OCI-LY7 (cell line): Measurements from ENCODE around the gene ZBTB42.

ENCODE experiments used
- EZH2phosphoT487 ChIP-seq: fragments of 200-600 bp; sonication (generic); IDR thresholded peaks from 2 replicates; pipeline ENCODE4 v1.6.1; 2018; ENCODE audit warnings: low read depth, borderline replicate concordance, mild to moderate bottlenecking, mixed run types, antibody characterized with exemption, low read length, moderate library complexity, mixed read lengths
- TF ChIP-seq, protein P1 (sequence below): fragments of 200-600 bp; sonication (generic); conservative IDR thresholded peaks from 2 replicates; pipeline ENCODE4 v1.5.1; 2014; ENCODE audit warnings: mild to moderate bottlenecking, antibody characterized with exemption, low read length, moderate library complexity, mixed read lengths

DNA sequence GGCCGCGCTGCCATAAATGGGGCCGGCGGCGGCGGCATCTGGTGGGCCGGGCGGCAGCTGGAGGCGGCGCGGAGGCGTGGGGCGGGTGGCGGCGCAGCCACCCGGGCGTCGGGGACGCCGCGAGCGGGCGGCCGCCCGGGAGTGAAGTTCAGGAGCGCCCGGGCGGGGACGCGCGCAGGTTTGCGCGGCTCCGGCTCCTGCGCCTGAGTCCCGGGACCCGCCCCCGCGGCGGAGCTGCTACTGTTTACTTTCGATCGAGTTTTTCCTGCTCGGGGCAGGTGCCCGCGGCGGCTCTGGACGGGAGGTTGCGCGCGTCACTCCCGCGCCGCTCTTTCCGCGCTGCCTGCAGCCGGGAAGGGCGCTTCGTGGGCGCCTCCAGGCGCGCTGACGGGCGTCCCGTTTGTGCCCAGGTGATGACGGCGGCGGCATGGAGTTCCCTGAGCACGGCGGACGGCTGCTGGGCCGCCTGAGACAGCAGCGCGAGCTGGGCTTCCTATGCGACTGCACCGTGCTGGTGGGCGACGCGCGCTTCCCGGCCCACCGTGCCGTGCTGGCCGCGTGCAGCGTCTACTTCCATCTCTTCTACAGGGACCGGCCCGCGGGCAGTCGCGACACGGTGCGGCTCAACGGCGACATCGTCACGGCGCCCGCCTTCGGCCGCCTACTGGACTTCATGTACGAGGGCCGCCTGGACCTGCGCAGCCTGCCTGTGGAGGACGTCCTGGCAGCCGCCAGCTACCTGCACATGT lies at the start of gene ZBTB42:
- TF ChIP-seq, protein P1, sequence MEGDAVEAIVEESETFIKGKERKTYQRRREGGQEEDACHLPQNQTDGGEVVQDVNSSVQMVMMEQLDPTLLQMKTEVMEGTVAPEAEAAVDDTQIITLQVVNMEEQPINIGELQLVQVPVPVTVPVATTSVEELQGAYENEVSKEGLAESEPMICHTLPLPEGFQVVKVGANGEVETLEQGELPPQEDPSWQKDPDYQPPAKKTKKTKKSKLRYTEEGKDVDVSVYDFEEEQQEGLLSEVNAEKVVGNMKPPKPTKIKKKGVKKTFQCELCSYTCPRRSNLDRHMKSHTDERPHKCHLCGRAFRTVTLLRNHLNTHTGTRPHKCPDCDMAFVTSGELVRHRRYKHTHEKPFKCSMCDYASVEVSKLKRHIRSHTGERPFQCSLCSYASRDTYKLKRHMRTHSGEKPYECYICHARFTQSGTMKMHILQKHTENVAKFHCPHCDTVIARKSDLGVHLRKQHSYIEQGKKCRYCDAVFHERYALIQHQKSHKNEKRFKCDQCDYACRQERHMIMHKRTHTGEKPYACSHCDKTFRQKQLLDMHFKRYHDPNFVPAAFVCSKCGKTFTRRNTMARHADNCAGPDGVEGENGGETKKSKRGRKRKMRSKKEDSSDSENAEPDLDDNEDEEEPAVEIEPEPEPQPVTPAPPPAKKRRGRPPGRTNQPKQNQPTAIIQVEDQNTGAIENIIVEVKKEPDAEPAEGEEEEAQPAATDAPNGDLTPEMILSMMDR: no peak
- no peak for TF ChIP-seq EZH2phosphoT487
